DND-41 (cell line): Measurements from ENCODE around the gene DTNB.
A peak's percentile ranks its signal among the peaks of the same experiment; 100 is the strongest.

Source experiments
- ATAC-seq: fragments of 200-7000 bp; cut with Tn5 transposase; 3 replicates; pipeline ENCODE4 v1.9.1; 2021; ENCODE audit warnings: low read depth; ENCODE audit not compliant: insufficient read depth
- DNase-seq: peaks from one replicate; pipeline ENCODE4 v3.0.0-alpha.2; 2020
- H2AFZ ChIP-seq: 2 replicates; pipeline ENCODE4 v1.6.0; 2012; ENCODE audit warnings: low read depth, low read length
- H3K27ac ChIP-seq: 2 replicates; pipeline ENCODE4 v1.5.1; 2012; ENCODE audit warnings: low read length, inconsistent platforms
- H3K27me3 ChIP-seq: fragments of 200-600 bp; sonication (generic); 2 replicates; pipeline ENCODE4 v1.6.0; 2012; ENCODE audit warnings: low read length, mild to moderate bottlenecking, inconsistent platforms; ENCODE audit not compliant: insufficient read depth, poor library complexity
- H3K36me3 ChIP-seq: 2 replicates; pipeline ENCODE4 v1.5.1; 2012; ENCODE audit warnings: low read length, inconsistent platforms; ENCODE audit not compliant: insufficient read depth
- H3K4me1 ChIP-seq: 2 replicates; pipeline ENCODE4 v1.5.1; 2012; ENCODE audit warnings: mild to moderate bottlenecking, low read length; ENCODE audit not compliant: insufficient read depth
- H3K4me2 ChIP-seq: 2 replicates; pipeline ENCODE4 v1.6.0; 2012; ENCODE audit warnings: mild to moderate bottlenecking, moderate library complexity, low read length, inconsistent platforms; ENCODE audit not compliant: insufficient read depth
- H3K4me3 ChIP-seq, 2 experiments: fragments of 200-600 bp in 1 of 2; shearing (Covaris generic) in 1 of 2; 2 replicates each; pipeline ENCODE4 v1.5.1; 2012 to 2016; ENCODE audit warnings: inconsistent platforms in 2 of 2, low read length in 2 of 2, mild to moderate bottlenecking in 2 of 2, low read depth in 1 of 2, moderate library complexity in 1 of 2
- H3K79me2 ChIP-seq: 2 replicates; pipeline ENCODE4 v1.6.0; 2012; ENCODE audit warnings: low read length, inconsistent platforms; ENCODE audit not compliant: insufficient read depth
- H3K9ac ChIP-seq: 2 replicates; pipeline ENCODE4 v1.6.0; 2012; ENCODE audit warnings: low read depth, mild to moderate bottlenecking, inconsistent platforms, low read length, moderate library complexity
- H3K9me3 ChIP-seq: 2 replicates; pipeline ENCODE4 v1.5.1; 2012; ENCODE audit warnings: low read length, moderate library complexity, mild to moderate bottlenecking, inconsistent platforms; ENCODE audit not compliant: insufficient read depth, severe bottlenecking
- H4K20me1 ChIP-seq: 2 replicates; pipeline ENCODE4 v1.6.0; 2012; ENCODE audit warnings: low read length; ENCODE audit not compliant: insufficient read depth
- EZH2 ChIP-seq: IDR thresholded peaks from 3 replicates; pipeline ENCODE4 v1.6.1; 2012; ENCODE audit warnings: borderline replicate concordance, low read depth, mild to moderate bottlenecking, moderate library complexity, low read length, inconsistent platforms; ENCODE audit not compliant: severe bottlenecking
- TF ChIP-seq, protein P1 (sequence below): IDR thresholded peaks from 2 replicates; pipeline ENCODE4 v1.5.1; 2012; ENCODE audit warnings: borderline replicate concordance, low read length, moderate library complexity, mild to moderate bottlenecking; ENCODE audit not compliant: poor library complexity, severe bottlenecking; ENCODE audit errors: extremely low read depth

Gene DTNB

DNA sequence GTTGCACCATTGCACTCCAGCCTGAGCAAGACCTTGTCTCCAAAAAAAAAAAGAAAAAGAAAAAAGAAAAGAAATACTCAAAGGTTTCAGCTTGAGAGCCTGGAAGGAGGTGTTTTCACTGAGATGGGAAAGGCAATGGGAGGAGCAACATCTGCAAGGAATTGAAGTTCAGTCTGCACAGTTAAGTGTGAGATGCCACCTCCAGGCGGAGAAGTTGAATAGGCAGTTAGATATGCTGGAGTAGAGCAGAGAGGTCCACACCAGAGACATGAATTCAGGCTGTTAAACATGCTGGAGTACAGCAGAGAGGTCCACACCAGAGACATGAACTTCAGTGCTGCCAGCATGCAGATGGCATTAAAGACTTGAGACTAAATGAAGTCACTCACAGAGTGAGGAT, 41.4 kb upstream of the DTNB start:
- H4K20me1 ChIP-seq = no peaks in the 10 kb centered on the region
- H3K36me3 ChIP-seq = no peaks in the 10 kb centered on the region
- H3K9me3 ChIP-seq = no peaks in the 10 kb centered on the region
- DNase-seq (no peak), ATAC-seq (no peak)
- TF ChIP-seq, protein P1, sequence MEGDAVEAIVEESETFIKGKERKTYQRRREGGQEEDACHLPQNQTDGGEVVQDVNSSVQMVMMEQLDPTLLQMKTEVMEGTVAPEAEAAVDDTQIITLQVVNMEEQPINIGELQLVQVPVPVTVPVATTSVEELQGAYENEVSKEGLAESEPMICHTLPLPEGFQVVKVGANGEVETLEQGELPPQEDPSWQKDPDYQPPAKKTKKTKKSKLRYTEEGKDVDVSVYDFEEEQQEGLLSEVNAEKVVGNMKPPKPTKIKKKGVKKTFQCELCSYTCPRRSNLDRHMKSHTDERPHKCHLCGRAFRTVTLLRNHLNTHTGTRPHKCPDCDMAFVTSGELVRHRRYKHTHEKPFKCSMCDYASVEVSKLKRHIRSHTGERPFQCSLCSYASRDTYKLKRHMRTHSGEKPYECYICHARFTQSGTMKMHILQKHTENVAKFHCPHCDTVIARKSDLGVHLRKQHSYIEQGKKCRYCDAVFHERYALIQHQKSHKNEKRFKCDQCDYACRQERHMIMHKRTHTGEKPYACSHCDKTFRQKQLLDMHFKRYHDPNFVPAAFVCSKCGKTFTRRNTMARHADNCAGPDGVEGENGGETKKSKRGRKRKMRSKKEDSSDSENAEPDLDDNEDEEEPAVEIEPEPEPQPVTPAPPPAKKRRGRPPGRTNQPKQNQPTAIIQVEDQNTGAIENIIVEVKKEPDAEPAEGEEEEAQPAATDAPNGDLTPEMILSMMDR = peak; percentile 15
- TF ChIP-seq EZH2 = no peak
- no peaks in the 10 kb centered on the region for H3K27me3 ChIP-seq
- H3K4me1 ChIP-seq = no peaks in the 10 kb centered on the region
- H3K4me3 ChIP-seq = no peak overlapping the region
- no peak overlapping the region for H3K27ac ChIP-seq
- H3K9ac ChIP-seq = no peak overlapping the region
- H3K4me2 ChIP-seq = no peak overlapping the region
- H3K79me2 ChIP-seq = no peaks in the 10 kb centered on the region
- no peak overlapping the region for H2AFZ ChIP-seq

GRCh38 chr2:25712455-25712854, 39.1 kb upstream of the DTNB start:
- Histone ChIP-seq H3K36me3 (no peaks in the 10 kb centered on the region), H3K27ac (no peak overlapping the region), H2AFZ (no peak overlapping the region), H3K27me3 (no peaks in the 10 kb centered on the region), H3K4me3 (no peak overlapping the region), H3K9ac (no peak overlapping the region), H4K20me1 (no peaks in the 10 kb centered on the region), H3K4me2 (no peak overlapping the region), H3K9me3 (no peaks in the 10 kb centered on the region), H3K79me2 (no peaks in the 10 kb centered on the region), H3K4me1 (no peaks in the 10 kb centered on the region)
- TF ChIP-seq EZH2 = no peak
- TF ChIP-seq, protein P1 = no peak
- no peak for DNase-seq
- no peak for ATAC-seq

GRCh38 chr2:25711675-25712354, 38.4 kb upstream of the DTNB start:
- DNase-seq (no peak), ATAC-seq (no peak)
- Histone ChIP-seq H2AFZ (no peak overlapping the region), H3K9me3 (no peaks in the 10 kb centered on the region), H3K9ac (no peak overlapping the region), H3K4me3 (no peak overlapping the region), H3K27ac (no peak overlapping the region), H3K27me3 (no peaks in the 10 kb centered on the region), H4K20me1 (no peaks in the 10 kb centered on the region), H3K4me2 (no peak overlapping the region), H3K36me3 (no peaks in the 10 kb centered on the region), H3K4me1 (no peaks in the 10 kb centered on the region), H3K79me2 (no peaks in the 10 kb centered on the region)
- TF ChIP-seq EZH2 = no peak
- TF ChIP-seq, protein P1 = no peak
